Measurements from ENCODE around the gene DNASE1L1. TPM values are rescaled to one million over a fixed set of nuclear protein-coding genes. Genes with fewer than 3 reads are reported as not detected.

The DNASE1L1 gene
- polyA plus RNA-seq, 1 donor from 2014 or later = 9.2 TPM

Small RNA genes within 50 kb of the gene (small RNA-seq; reads per million reads assigned to genes)
- gene MIR6858 (0 to 3.4 (median 1.5) reads per million in 3 experiments), gene SNORA70 (0 reads per million in 3 experiments)

Other genes starting within 250 kb of the DNASE1L1 start
- gene OPN1MW, start 226.7 kb downstream of the DNASE1L1 start, polyA plus RNA-seq = not detected in 2 replicates
- not detected in 2 replicates for gene OPN1MW2, start 189.5 kb downstream of the DNASE1L1 start, polyA plus RNA-seq
- gene OPN1MW3, start 151.7 kb downstream of the DNASE1L1 start, polyA plus RNA-seq = not detected in 2 replicates
- not detected in 2 replicates for gene TEX28, start 114.1 kb downstream of the DNASE1L1 start, polyA plus RNA-seq
- 0.14 TPM in 1 of 2 replicates, not detected in the other for gene TKTL1, start 113.5 kb downstream of the DNASE1L1 start, polyA plus RNA-seq
- gene FLNA, start 34.6 kb downstream of the DNASE1L1 start, polyA plus RNA-seq = 84.9 and 118 TPM in 2 replicates
- 67.9 and 86.3 TPM in 2 replicates for gene EMD, start 30.0 kb downstream of the DNASE1L1 start, polyA plus RNA-seq
- 3,689 and 3,975 TPM in 2 replicates for gene RPL10, start 10.9 kb downstream of the DNASE1L1 start, polyA plus RNA-seq
- gene TAFAZZIN, start 2.3 kb upstream of the DNASE1L1 start, polyA plus RNA-seq = 51.2 and 60.5 TPM in 2 replicates
- 126 and 159 TPM in 2 replicates for gene ATP6AP1, start 19.4 kb upstream of the DNASE1L1 start, polyA plus RNA-seq
- 370 and 415 TPM in 2 replicates for gene GDI1, start 27.9 kb upstream of the DNASE1L1 start, polyA plus RNA-seq
- 68.3 and 90.4 TPM in 2 replicates for gene FAM50A, start 34.9 kb upstream of the DNASE1L1 start, polyA plus RNA-seq
- 17.2 and 22.2 TPM in 2 replicates for gene PLXNA3, start 49.0 kb upstream of the DNASE1L1 start, polyA plus RNA-seq
- 37.3 and 43.6 TPM in 2 replicates for gene LAGE3, start 70.0 kb upstream of the DNASE1L1 start, polyA plus RNA-seq
- gene UBL4A, start 77.4 kb upstream of the DNASE1L1 start, polyA plus RNA-seq = 28.5 and 32.2 TPM in 2 replicates
- 2.7 and 6.0 TPM in 2 replicates for gene SLC10A3, start 81.4 kb upstream of the DNASE1L1 start, polyA plus RNA-seq
- 19.5 and 30.9 TPM in 2 replicates for gene FAM3A, start 107.0 kb upstream of the DNASE1L1 start, polyA plus RNA-seq
- 13.6 and 18.8 TPM in 2 replicates for gene G6PD, start 137.6 kb upstream of the DNASE1L1 start, polyA plus RNA-seq
- 32.6 and 37.7 TPM in 2 replicates for gene IKBKG, start 138.4 kb upstream of the DNASE1L1 start, polyA plus RNA-seq
- not detected in 2 replicates for gene CTAG1A, start 175.9 kb upstream of the DNASE1L1 start, polyA plus RNA-seq
- gene CTAG1B, start 210.0 kb upstream of the DNASE1L1 start, polyA plus RNA-seq = not detected in 2 replicates
- gene CTAG2, start 244.3 kb upstream of the DNASE1L1 start, polyA plus RNA-seq = not detected in 2 replicates

Data from neural cell (in vitro differentiated cells).